Esophagus muscularis mucosa (tissue), 4 donors: ENCODE results near the gene SH3YL1.

Source experiments
- EP300 ChIP-seq: sonication (generic); formaldehyde crosslinking; IDR thresholded peaks from one replicate; pipeline ENCODE4 v1.6.1; 2017; ENCODE audit warnings: antibody characterized with exemption
- POLR2A ChIP-seq: fragments of 450-650 bp; IDR thresholded peaks from one replicate; pipeline ENCODE4 v1.6.1; 2017; ENCODE audit warnings: antibody characterized with exemption, moderate library complexity, mild to moderate bottlenecking, low read depth
- POLR2AphosphoS5 ChIP-seq, 2 donors: sonication (generic); formaldehyde crosslinking; IDR thresholded peaks; one replicate each; pipeline ENCODE4 v1.6.1; 2017; ENCODE audit warnings: antibody characterized with exemption in 2 of 2
- TF ChIP-seq, protein P1 (sequence below), 3 experiments: fragments of 200-600 bp in 2 of 3; fragments of 450-650 bp in 1 of 3; sonication (generic) in 2 of 3; IDR thresholded peaks; one replicate each; pipeline ENCODE4 v1.5.1; 2017 to 2019; ENCODE audit warnings: antibody characterized with exemption in 3 of 3, mild to moderate bottlenecking in 2 of 3, moderate library complexity in 1 of 3

DNA sequence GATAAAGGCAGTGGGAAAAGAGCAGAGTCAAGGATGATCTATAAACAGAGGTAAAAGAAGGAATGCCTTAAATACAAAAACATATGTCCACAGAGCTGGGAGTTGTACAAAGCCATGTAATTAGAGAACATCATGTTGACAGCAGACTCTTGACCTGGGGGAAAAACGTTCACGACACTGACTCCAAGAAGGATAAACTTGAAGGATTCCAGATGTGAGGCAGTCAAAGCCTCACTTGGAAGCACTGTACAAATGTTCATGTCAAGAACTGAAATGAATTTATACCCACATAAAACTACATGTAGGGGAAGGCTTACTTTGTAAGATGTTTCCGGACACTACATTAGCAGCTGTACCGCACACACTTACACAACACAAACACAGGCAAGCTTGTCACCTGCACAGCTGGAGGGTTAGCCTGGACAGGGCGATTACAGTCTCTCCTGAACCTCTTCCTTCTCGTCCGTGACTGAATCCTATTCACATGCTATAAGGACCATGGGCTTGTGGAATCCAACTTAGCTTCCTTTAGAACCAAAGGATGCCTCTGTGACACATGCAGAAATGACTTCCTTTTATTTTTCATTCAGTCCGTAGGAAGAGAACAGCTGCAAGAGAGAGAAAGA is 88.6 kb downstream of the SH3YL1 start:
- TF ChIP-seq POLR2A (no peak), POLR2AphosphoS5 (IDR thresholded peaks at IDR 0.05) (no peak), EP300 (no peak)
- TF ChIP-seq, protein P1, sequence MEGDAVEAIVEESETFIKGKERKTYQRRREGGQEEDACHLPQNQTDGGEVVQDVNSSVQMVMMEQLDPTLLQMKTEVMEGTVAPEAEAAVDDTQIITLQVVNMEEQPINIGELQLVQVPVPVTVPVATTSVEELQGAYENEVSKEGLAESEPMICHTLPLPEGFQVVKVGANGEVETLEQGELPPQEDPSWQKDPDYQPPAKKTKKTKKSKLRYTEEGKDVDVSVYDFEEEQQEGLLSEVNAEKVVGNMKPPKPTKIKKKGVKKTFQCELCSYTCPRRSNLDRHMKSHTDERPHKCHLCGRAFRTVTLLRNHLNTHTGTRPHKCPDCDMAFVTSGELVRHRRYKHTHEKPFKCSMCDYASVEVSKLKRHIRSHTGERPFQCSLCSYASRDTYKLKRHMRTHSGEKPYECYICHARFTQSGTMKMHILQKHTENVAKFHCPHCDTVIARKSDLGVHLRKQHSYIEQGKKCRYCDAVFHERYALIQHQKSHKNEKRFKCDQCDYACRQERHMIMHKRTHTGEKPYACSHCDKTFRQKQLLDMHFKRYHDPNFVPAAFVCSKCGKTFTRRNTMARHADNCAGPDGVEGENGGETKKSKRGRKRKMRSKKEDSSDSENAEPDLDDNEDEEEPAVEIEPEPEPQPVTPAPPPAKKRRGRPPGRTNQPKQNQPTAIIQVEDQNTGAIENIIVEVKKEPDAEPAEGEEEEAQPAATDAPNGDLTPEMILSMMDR (IDR thresholded peaks at IDR 0.05) = no peak
